Ishikawa (cell line): ENCODE measurements around the gene OSBPL6.

Source experiments
- CEBPB ChIP-seq: IDR thresholded peaks from 2 replicates; pipeline ENCODE4 v1.6.1; 2012
- EGR1 ChIP-seq: IDR thresholded peaks from 2 replicates; pipeline ENCODE4 v1.6.1; 2012
- EP300 ChIP-seq: IDR thresholded peaks from 2 replicates; pipeline ENCODE4 v1.6.1; 2012; ENCODE audit warnings: borderline replicate concordance
- FOXM1 ChIP-seq: IDR thresholded peaks from 2 replicates; pipeline ENCODE4 v1.6.1; 2012; ENCODE audit warnings: low read depth, borderline replicate concordance
- MAX ChIP-seq: IDR thresholded peaks from 2 replicates; pipeline ENCODE4 v1.6.1; 2012
- NFIC ChIP-seq: IDR thresholded peaks from 2 replicates; pipeline ENCODE4 v1.6.1; 2012
- RAD21 ChIP-seq: IDR thresholded peaks from 2 replicates; pipeline ENCODE4 v1.6.1; 2012; ENCODE audit warnings: low read depth
- REST ChIP-seq: IDR thresholded peaks from 2 replicates; pipeline ENCODE4 v1.6.1; 2012; ENCODE audit warnings: low read depth, mild to moderate bottlenecking
- TCF12 ChIP-seq: IDR thresholded peaks from 2 replicates; pipeline ENCODE4 v1.6.1; 2012; ENCODE audit warnings: low read depth
- TEAD4 ChIP-seq: IDR thresholded peaks from 2 replicates; pipeline ENCODE4 v1.6.1; 2012
- YY1 ChIP-seq: IDR thresholded peaks from 2 replicates; pipeline ENCODE4 v1.6.1; 2012; ENCODE audit warnings: low read depth
- ZBTB7A ChIP-seq: IDR thresholded peaks from 2 replicates; pipeline ENCODE4 v1.6.1; 2012; ENCODE audit warnings: low read depth

- TF ChIP-seq TEAD4, result no peak
- TF ChIP-seq CEBPB, result no peak
- TF ChIP-seq TCF12, result no peak
- TF ChIP-seq EGR1, result no peak
- TF ChIP-seq RAD21, result no peak
- no peak for TF ChIP-seq EP300
- TF ChIP-seq NFIC, result no peak
- TF ChIP-seq FOXM1, result no peak
- no peak for TF ChIP-seq MAX
- TF ChIP-seq YY1, result no peak
- no peak for TF ChIP-seq ZBTB7A
- TF ChIP-seq REST, result no peak
Observed at GRCh38 chr2:178187861-178188260, 6.5 kb upstream of the OSBPL6 start.
